Activated CD8-positive, alpha-beta memory T cell treated with anti-CD3 and anti-CD28 coated beads for 36 hours (primary cell): Measurements from ENCODE around the gene GRIA1. TPM values are rescaled to one million over a fixed set of nuclear protein-coding genes. Genes with fewer than 3 reads are reported as not detected.

ENCODE experiments used
- CTCF ChIA-PET: fragments of 350-600 bp; sonication (Branson Sonifier 250); formaldehyde crosslinking; loops from one replicate; lab custom pipeline; 2021; ENCODE audit warnings: antibody characterized with exemption; lab: Charles Lee
- POLR2A ChIA-PET: fragments of 350-600 bp; sonication (Branson Sonifier 250); formaldehyde crosslinking; loops from one replicate; lab custom pipeline; 2021; ENCODE audit warnings: antibody characterized with exemption; lab: Charles Lee
- total RNA-seq, 2 experiments: library from RNA; stranded (reverse); gene quantifications; one replicate each; pipeline ENCODE4 v1.2.3, GENCODE V29; 2021

Gene GRIA1
- total RNA-seq, 2 experiments from 2014 or later, result not detected

GRCh38 chr5:153592081-153592480 lies 101.6 kb downstream of the GRIA1 start:
- ChIA-PET CTCF (no interaction called here), POLR2A (no interaction called here)

GRCh38 chr5:153594785-153595184 lies 104.3 kb downstream of the GRIA1 start:
- ChIA-PET CTCF (no interaction called here), POLR2A (no interaction called here)

- ChIA-PET CTCF (no interaction called here), POLR2A (no interaction called here)
Measured at GRCh38 chr5:153598099-153598498, 107.6 kb downstream of the GRIA1 start.

- CTCF ChIA-PET, result no interaction called here
- POLR2A ChIA-PET, result no interaction called here
Measured at GRCh38 chr5:153601377-153601776, 110.9 kb downstream of the GRIA1 start.

GRCh38 chr5:153605386-153605785 lies 114.9 kb downstream of the GRIA1 start:
- CTCF ChIA-PET, result no interaction called here
- POLR2A ChIA-PET, result no interaction called here

GRCh38 chr5:153610009-153610408 lies 119.5 kb downstream of the GRIA1 start:
- ChIA-PET POLR2A (no interaction called here), CTCF (no interaction called here)

GRCh38 chr5:153610811-153611210 lies 120.3 kb downstream of the GRIA1 start:
- CTCF ChIA-PET, result no interaction called here
- POLR2A ChIA-PET, result no interaction called here

GRCh38 chr5:153613144-153613543 lies 122.7 kb downstream of the GRIA1 start:
- ChIA-PET CTCF (no interaction called here), POLR2A (no interaction called here)

- POLR2A ChIA-PET, result no interaction called here
- CTCF ChIA-PET, result no interaction called here
Measured at GRCh38 chr5:153613672-153614071, 123.2 kb downstream of the GRIA1 start.

GRCh38 chr5:153617190-153617589 lies 126.7 kb downstream of the GRIA1 start:
- ChIA-PET POLR2A (no interaction called here), CTCF (no interaction called here)

- CTCF ChIA-PET, result no interaction called here
- POLR2A ChIA-PET, result no interaction called here
Measured at GRCh38 chr5:153618307-153618706, 127.8 kb downstream of the GRIA1 start.

- ChIA-PET CTCF (no interaction called here), POLR2A (no interaction called here)
Measured at GRCh38 chr5:153618867-153619266, 128.4 kb downstream of the GRIA1 start.

GRCh38 chr5:153619771-153620170 lies 129.3 kb downstream of the GRIA1 start:
- CTCF ChIA-PET, result no interaction called here
- POLR2A ChIA-PET, result no interaction called here

GRCh38 chr5:153623124-153623523 lies 132.7 kb downstream of the GRIA1 start:
- POLR2A ChIA-PET, result no interaction called here
- CTCF ChIA-PET, result no interaction called here

- ChIA-PET CTCF (no interaction called here), POLR2A (no interaction called here)
Measured at GRCh38 chr5:153623751-153624450, 133.4 kb downstream of the GRIA1 start.

- ChIA-PET CTCF (no interaction called here), POLR2A (no interaction called here)
Measured at GRCh38 chr5:153624451-153624765, 133.9 kb downstream of the GRIA1 start.

- POLR2A ChIA-PET, result no interaction called here
- CTCF ChIA-PET, result no interaction called here
Measured at GRCh38 chr5:153625826-153626354, 135.4 kb downstream of the GRIA1 start.

GRCh38 chr5:153626836-153627235 lies 136.4 kb downstream of the GRIA1 start:
- CTCF ChIA-PET, result no interaction called here
- POLR2A ChIA-PET, result no interaction called here

- ChIA-PET POLR2A (no interaction called here), CTCF (interaction anchor here (0.6 kb wide), 1 partner anchor 1786 kb away, joined by 5 read pairs; no protein-coding TSS in a partner anchor)
Measured at GRCh38 chr5:153629027-153629895, 138.8 kb downstream of the GRIA1 start.

GRCh38 chr5:153630546-153630945 lies 140.1 kb downstream of the GRIA1 start:
- POLR2A ChIA-PET, result no interaction called here

More at GRCh38 chr5:153630546-153630945, 140.1 kb downstream of the GRIA1 start:
- CTCF ChIA-PET, result no interaction called here
